ENCODE measurements around the gene INPP4B.

INPP4B gene

GRCh38 chr4:142467088-142467487, 379.0 kb downstream of the INPP4B start:
- no peak for DNase-seq (ENCODE audit: low spot score)

DNA sequence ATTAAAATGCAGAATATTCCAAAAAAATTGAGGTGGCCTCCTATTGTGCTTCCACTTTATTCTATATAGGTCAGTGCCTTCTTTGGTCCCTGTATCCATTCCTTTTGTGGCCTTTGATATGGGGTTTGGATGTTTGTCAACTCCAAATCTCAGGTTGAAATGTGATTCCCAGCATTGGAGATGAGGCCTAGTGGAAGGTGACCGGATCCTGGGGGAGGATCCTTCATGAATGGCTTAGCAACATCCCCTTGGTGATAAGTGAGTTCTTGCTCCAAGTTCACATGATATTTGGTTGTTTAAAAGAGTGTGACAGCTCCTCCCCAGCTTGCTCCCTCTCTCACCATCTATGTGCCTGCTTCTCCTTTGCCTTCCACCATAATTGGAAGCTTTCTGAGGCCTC, 380.6 kb downstream of the INPP4B start:
- DNase-seq (ENCODE audit: low spot score), result no peak

DNA sequence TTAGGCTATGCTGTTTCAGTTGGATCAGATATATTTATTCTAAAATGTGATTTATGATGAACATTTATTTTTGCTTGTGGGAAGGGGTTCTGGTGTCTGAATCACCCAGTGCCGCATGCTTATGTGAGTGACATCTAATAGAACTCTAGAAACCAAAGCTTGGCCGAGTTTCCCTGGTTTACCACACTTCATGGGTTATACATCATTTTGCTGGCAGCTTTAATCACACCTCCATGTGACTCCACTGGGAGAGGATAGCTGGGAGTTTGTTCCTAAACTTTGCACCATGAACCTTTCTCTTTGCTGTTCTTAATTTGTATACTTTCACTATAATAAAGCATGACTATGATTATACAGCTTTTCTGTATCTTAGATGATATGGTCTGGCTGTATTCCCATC, 382.9 kb downstream of the INPP4B start:
- no peak for DNase-seq (ENCODE audit: low spot score)

- no peak for DNase-seq (ENCODE audit: low spot score)
Observed at GRCh38 chr4:142452161-142452855, 393.8 kb downstream of the INPP4B start.

DNA sequence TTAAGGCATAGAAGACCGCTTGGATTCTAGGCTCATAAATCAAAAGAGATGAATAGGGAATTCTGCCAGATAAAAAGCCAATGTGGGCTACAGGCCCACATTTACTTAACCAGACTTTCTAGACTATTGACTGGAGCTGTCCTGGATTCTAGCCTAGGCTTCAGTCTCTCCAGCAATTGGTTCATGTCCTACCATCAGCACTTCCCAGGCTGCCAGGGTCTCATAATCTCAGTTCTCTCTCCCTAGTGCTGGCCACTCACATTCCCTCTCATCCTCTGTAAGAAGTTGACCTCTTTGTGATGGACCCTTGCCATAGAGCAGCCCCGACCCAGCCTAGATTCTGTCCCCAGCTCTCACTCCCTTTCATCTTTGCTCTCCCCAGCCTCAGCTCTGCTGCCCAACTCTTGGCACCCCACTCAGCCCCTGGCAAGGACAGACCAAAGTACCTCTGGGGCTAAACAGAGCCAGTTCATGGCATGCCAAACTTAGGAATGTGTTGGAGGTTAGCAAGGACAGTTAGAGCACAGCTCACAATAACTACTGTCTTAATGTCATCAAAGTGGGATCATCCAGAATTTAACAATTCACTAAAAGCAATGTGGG, 396.2 kb downstream of the INPP4B start:
- DNase-seq (ENCODE audit: low spot score), result no peak

DNA sequence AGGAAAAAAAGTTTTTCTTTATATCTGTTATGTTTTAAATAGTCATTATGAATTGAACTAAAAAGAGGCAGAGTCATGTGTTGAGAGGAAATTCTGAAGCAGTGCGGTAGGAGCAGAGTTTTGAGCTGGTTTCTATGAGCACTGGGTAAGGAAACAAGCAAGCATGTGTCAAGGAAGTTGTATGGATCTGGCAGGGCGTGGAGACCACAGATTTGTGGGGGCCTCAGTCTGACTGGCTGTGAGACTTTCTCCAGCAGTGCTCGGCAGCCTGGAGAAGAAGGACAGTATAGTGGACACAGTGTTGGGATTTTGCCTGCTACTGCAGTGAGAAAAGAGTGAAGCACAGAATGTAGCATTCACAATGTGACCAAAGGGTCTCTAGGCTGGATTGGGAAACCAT, 399.1 kb downstream of the INPP4B start:
- DNase-seq (ENCODE audit: low spot score), result no peak

- DNase-seq (ENCODE audit: low spot score), result no peak
Observed at GRCh38 chr4:142443469-142443868, 402.6 kb downstream of the INPP4B start.

GRCh38 chr4:142440093-142440492, 406.0 kb downstream of the INPP4B start:
- no peak for DNase-seq (ENCODE audit: low spot score)

DNA sequence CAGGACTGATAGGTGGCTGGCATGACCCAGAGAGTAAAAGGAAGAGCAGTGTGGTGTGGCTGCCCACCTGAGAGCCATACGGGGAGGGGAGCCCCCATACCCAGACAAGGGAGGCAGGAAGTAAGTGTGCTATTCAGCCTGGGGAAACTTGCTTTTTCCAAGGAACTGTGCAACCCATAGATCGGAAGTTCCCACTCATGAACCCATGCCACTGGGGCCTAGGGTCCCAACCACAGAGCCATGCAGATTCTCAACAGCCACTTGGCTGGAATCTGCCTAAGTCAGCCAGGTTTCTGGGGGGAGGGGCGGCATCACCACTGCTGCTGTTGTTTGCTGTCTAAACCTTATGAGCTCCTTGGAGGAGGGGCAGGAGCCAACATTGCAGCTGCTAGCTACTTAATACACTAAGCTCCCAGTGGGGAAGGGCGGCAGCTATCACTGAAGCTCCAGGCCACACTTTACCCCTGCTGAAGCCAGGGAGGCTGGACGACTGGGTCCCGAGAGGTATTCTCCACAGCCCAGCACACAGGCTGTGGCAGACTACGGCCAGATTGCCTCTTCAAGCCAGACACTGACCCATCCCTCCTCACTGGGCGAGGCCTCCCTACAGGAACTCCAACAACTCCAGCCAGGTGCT, 410.4 kb downstream of the INPP4B start:
- DNase-seq (ENCODE audit: low spot score), result no peak

- DNase-seq (ENCODE audit: low spot score), result no peak
Observed at GRCh38 chr4:142434519-142435224, 411.4 kb downstream of the INPP4B start.

- no peak for DNase-seq (ENCODE audit: low spot score)
Observed at GRCh38 chr4:142428715-142429114, 417.4 kb downstream of the INPP4B start.

- DNase-seq (ENCODE audit: low spot score), result no peak
Observed at GRCh38 chr4:142427456-142427855, 418.6 kb downstream of the INPP4B start.

DNA sequence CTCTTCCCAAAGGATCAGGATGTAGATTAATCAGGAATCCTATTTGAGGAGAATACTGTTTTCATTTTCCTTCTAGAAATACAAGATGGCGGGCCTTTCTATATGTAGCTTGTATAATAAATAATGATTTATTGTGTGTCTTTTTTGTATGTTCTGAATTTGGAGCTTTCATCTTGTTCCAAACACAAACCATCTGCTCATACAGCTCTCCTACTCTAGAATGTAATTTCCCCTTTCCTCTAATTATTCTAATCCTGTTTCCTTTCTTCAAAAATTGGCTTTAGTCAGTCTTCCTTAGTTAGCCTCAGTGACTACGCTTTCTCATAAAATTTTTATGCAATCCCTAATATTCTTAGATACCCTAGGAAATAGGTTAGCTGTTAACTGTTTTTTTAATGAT, 422.2 kb downstream of the INPP4B start:
- no peak for DNase-seq (ENCODE audit: low spot score)

DNA sequence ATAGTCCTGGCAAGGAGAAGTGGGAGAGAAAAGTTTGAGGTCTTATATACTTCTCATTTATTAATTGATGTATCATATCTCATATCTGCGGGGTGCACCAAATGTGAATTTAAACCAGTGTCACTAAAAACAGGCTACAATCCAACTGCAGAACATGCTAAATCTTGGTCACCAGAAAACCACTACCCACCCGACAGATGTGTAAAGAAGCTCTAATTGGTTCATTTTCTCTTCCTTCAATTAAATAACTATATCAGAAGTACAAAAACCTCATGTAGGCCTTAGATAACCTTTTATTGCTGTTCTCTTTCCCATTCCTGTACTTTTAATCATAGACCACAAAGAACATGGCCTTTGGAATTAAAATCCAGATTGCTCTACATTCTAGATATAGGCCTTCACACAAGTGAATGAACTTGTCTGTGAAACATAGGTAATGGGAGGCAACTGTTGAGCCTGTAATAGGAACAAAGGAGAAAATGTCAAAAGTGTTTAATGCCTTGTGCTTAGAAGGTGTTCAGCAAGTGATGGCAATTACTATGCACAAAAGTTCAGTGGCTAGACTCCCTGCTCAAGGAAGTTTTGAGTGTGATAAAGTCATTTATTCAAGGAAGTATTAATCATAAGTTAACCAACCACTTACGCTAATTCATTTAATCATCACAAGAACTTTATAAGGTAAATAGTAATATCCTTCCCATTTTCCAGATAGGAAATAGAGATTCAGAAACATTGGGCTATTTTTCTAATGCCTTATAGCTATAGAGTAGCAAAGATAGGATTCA, 425.6 kb downstream of the INPP4B start:
- no peak for DNase-seq (ENCODE audit: low spot score)

DNA sequence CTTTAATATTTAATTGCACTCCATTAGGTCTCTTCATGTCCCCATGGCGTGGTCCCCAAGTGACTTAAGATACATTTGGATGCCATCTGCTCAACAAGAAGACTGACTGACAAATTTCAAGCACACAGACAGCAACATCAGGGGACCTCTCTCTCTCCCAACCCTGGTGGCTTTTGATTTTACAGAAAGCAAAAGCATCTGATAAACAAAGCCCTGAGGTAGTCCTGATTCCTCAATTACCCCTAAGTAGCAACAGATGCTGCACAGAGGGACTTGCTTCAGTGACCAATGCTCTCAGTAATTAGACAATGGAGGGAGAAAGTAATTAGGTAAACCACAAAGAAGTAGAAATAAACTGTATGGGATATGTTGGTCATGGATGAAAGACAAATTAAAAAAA, 426.4 kb downstream of the INPP4B start:
- DNase-seq (ENCODE audit: low spot score), result no peak

DNA sequence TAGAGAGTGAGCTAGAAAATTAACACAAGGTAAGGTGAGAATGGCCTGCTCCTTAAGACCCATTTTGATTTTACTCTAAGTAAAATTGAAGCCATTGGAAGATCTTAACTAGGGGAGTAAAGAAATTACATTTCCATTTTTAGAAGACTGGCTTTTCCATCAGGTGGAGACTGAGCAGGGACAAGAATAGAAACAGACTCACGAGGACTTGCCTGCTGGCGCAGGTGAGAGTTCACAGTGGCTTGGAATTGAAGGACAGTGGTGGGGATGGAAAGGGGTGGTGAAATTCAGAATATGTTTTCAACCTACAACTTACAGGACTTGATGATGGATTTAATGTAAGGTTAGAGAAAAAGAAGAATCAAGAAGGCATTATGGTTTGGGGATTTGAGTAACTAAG, 427.4 kb downstream of the INPP4B start:
- no peak for DNase-seq (ENCODE audit: low spot score)

GRCh38 chr4:142416711-142417275, 429.3 kb downstream of the INPP4B start:
- DNase-seq (ENCODE audit: low spot score), result no peak

DNA sequence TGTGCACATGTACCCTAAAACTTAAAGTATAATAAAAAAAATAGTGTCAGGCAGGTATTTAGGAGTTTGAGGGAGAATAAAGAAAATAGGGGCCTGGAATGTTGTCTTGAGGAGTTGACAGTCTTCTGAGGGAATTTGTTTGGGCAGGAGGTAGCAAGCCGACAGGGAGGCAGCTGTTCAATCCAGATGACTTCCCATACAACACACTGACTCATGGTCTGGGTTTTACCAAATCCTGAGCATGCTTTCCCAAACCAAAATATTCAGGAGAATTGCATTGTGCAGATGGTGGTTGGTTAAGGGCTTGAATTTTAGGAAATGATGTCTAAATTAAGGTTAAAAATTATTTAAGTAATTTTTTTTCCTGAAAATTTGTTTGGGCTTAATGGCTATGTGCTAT, 430.0 kb downstream of the INPP4B start:
- DNase-seq (ENCODE audit: low spot score), result no peak

GRCh38 chr4:142414366-142414990, 431.6 kb downstream of the INPP4B start:
- no peak for DNase-seq (ENCODE audit: low spot score)

DNA sequence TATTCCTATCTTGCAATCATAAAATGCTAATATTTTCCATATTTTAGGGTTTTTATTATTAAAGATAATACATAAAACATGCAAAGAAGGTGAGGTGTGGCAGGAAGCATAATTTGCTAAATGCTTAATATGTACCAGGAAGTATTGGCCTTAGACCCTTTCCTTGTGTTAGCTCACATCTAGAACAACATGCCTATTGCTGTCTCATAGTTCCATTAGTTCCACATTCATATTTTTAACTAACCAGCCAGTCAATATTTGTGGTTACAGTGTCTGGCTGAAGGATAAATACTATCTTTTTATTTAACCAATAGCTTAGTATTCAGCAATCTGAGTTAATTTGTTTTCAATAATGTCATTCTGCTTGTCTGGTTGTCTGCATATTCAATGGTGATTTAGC, 432.6 kb downstream of the INPP4B start:
- no peak for DNase-seq (ENCODE audit: low spot score)

GRCh38 chr4:142411993-142412392, 434.1 kb downstream of the INPP4B start:
- DNase-seq (ENCODE audit: low spot score), result no peak

All from LoVo (cell line).